HG03135 (cell line): ENCODE data around the gene LARGE1.

Experiments used
- ATAC-seq: cut with Tn5 transposase; IDR thresholded peaks from one replicate; pipeline ENCODE4 v1.9.1; 2021; ENCODE audit warnings: mild to moderate bottlenecking, moderate library complexity; ENCODE audit not compliant: unreplicated experiment

Gene LARGE1

GRCh38 chr22:33459137-33459536, 461.1 kb downstream of the LARGE1 start:
- no peak for ATAC-seq

GRCh38 chr22:33456511-33456910, 463.8 kb downstream of the LARGE1 start:
- no peak for ATAC-seq

GRCh38 chr22:33455036-33455435, 465.2 kb downstream of the LARGE1 start:
- ATAC-seq = no peak

- no peak for ATAC-seq
Observed at GRCh38 chr22:33451866-33452469, 468.3 kb downstream of the LARGE1 start.

- no peak for ATAC-seq
Observed at GRCh38 chr22:33450756-33451155, 469.5 kb downstream of the LARGE1 start.

- ATAC-seq = no peak
Observed at GRCh38 chr22:33447733-33448132, 472.5 kb downstream of the LARGE1 start.

- no peak for ATAC-seq
Observed at GRCh38 chr22:33443683-33444082, 476.6 kb downstream of the LARGE1 start.

- ATAC-seq = no peak
Observed at GRCh38 chr22:33440756-33441155, 479.5 kb downstream of the LARGE1 start.

GRCh38 chr22:33438273-33438672, 482.0 kb downstream of the LARGE1 start:
- ATAC-seq = no peak

GRCh38 chr22:33431300-33431699, 489.0 kb downstream of the LARGE1 start:
- ATAC-seq = no peak

- no peak for ATAC-seq
Observed at GRCh38 chr22:33429281-33429680, 491.0 kb downstream of the LARGE1 start.

GRCh38 chr22:33427461-33427860, 492.8 kb downstream of the LARGE1 start:
- no peak for ATAC-seq

- no peak for ATAC-seq
Observed at GRCh38 chr22:33426451-33426850, 493.8 kb downstream of the LARGE1 start.

- no peak for ATAC-seq
Observed at GRCh38 chr22:33421859-33422258, 498.4 kb downstream of the LARGE1 start.

GRCh38 chr22:33418484-33418883, 501.8 kb downstream of the LARGE1 start:
- ATAC-seq = no peak

GRCh38 chr22:33415401-33415800, 504.9 kb downstream of the LARGE1 start:
- no peak for ATAC-seq

- ATAC-seq = no peak
Observed at GRCh38 chr22:33409079-33409478, 511.2 kb downstream of the LARGE1 start.

- ATAC-seq = no peak
Observed at GRCh38 chr22:33405194-33405593, 515.1 kb downstream of the LARGE1 start.

GRCh38 chr22:33404723-33405122, 515.6 kb downstream of the LARGE1 start:
- ATAC-seq = no peak

GRCh38 chr22:33402325-33402724, 518.0 kb downstream of the LARGE1 start:
- ATAC-seq = no peak

- no peak for ATAC-seq
Observed at GRCh38 chr22:33401291-33401690, 519.0 kb downstream of the LARGE1 start.

GRCh38 chr22:33400891-33401290, 519.4 kb downstream of the LARGE1 start:
- no peak for ATAC-seq

GRCh38 chr22:33400061-33400840, 520.0 kb downstream of the LARGE1 start:
- no peak for ATAC-seq
